A673 (cell line): ENCODE results near the gene ACMSD. TPM values are rescaled to one million over a fixed set of nuclear protein-coding genes. Genes with fewer than 3 reads are reported as not detected.

ENCODE experiments used
- BruUV-seq: library from RNA; stranded (reverse); fragments of 400-500 nt; replicated peaks from 2 replicates; lab custom pipeline; 2021; lab: Mats Ljungman, UMichigan
- CTCF ChIA-PET: fragments of 300-600 bp; sonication (Branson Sonifier 250); formaldehyde crosslinking; loops from one replicate; lab custom pipeline; 2022; ENCODE audit warnings: antibody characterized with exemption; lab: Charles Lee
- POLR2A ChIA-PET: fragments of 300-600 bp; sonication (Branson Sonifier 250); formaldehyde crosslinking; loops from one replicate; lab custom pipeline; 2022; ENCODE audit warnings: antibody characterized with exemption; ENCODE audit not compliant: low non-redundant PET; lab: Charles Lee
- DNase-seq: peaks from one replicate; pipeline ENCODE4 v3.0.0-alpha.2; 2015; ENCODE audit warnings: low spot score
- H3K27ac ChIP-seq: fragments of 200-600 bp; sonication (generic); 2 replicates; pipeline ENCODE4 v1.5.1; 2016; ENCODE audit warnings: mixed run types, low read depth, mild to moderate bottlenecking, mixed read lengths, antibody characterized with exemption, low read length; ENCODE audit not compliant: poor library complexity, severe bottlenecking
- H3K27me3 ChIP-seq: fragments of 200-600 bp; sonication (generic); replicated peaks from 2 replicates; pipeline ENCODE4 v1.6.1; 2017; ENCODE audit warnings: mixed run types, low read depth, mild to moderate bottlenecking, mixed read lengths, antibody characterized with exemption, low read length; ENCODE audit not compliant: insufficient read depth, poor library complexity
- H3K36me3 ChIP-seq: fragments of 200-600 bp; sonication (generic); 2 replicates; pipeline ENCODE4 v1.6.1; 2016; ENCODE audit warnings: mixed run types, mild to moderate bottlenecking, mixed read lengths, antibody characterized with exemption, low read length; ENCODE audit not compliant: insufficient read depth, poor library complexity, severe bottlenecking
- H3K4me1 ChIP-seq: fragments of 200-600 bp; sonication (generic); 2 replicates; pipeline ENCODE4 v1.6.1; 2017; ENCODE audit warnings: mixed run types, mild to moderate bottlenecking, mixed read lengths, antibody characterized with exemption, low read length; ENCODE audit not compliant: insufficient read depth, poor library complexity, severe bottlenecking
- H3K4me3 ChIP-seq: fragments of 200-600 bp; sonication (generic); 2 replicates; pipeline ENCODE4 v1.5.1; 2016; ENCODE audit warnings: low read depth, mixed run types, mild to moderate bottlenecking, mixed read lengths, low read length; ENCODE audit not compliant: poor library complexity, severe bottlenecking
- H3K9me3 ChIP-seq: fragments of 200-600 bp; sonication (generic); 2 replicates; pipeline ENCODE4 v1.6.1; 2016; ENCODE audit warnings: mixed run types, low read depth, mild to moderate bottlenecking, mixed read lengths, antibody characterized with exemption, low read length; ENCODE audit not compliant: poor library complexity, severe bottlenecking
- EZH2 ChIP-seq: fragments of 200-600 bp; sonication (generic); IDR thresholded peaks from 2 replicates; pipeline ENCODE4 v1.6.1; 2017; ENCODE audit warnings: borderline replicate concordance, low read depth, mild to moderate bottlenecking, mixed read lengths, antibody characterized with exemption, low read length; ENCODE audit not compliant: poor library complexity, severe bottlenecking
- intact Hi-C: fragments of 100-400 bp; cut with micrococcal nuclease; formaldehyde crosslinking; loops from one replicate; pipeline ENCODE4 v1.10.0; 2022; ENCODE audit not compliant: unreplicated experiment
- total RNA-seq: library from RNA; stranded (reverse); gene quantifications from 2 replicates; pipeline ENCODE4 v1.2.3, GENCODE V29; 2021
- TF ChIP-seq, protein P1 (sequence below): fragments of 300-800, 200-600 bp; sonication (generic); conservative IDR thresholded peaks from 2 replicates; pipeline ENCODE4 v1.5.1; 2017; ENCODE audit warnings: low read depth, mild to moderate bottlenecking, antibody characterized with exemption, low read length, moderate library complexity, mixed read lengths

ACMSD gene
- total RNA-seq, 1 experiment from 2014 or later = not detected

- TF ChIP-seq, protein P1, sequence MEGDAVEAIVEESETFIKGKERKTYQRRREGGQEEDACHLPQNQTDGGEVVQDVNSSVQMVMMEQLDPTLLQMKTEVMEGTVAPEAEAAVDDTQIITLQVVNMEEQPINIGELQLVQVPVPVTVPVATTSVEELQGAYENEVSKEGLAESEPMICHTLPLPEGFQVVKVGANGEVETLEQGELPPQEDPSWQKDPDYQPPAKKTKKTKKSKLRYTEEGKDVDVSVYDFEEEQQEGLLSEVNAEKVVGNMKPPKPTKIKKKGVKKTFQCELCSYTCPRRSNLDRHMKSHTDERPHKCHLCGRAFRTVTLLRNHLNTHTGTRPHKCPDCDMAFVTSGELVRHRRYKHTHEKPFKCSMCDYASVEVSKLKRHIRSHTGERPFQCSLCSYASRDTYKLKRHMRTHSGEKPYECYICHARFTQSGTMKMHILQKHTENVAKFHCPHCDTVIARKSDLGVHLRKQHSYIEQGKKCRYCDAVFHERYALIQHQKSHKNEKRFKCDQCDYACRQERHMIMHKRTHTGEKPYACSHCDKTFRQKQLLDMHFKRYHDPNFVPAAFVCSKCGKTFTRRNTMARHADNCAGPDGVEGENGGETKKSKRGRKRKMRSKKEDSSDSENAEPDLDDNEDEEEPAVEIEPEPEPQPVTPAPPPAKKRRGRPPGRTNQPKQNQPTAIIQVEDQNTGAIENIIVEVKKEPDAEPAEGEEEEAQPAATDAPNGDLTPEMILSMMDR = no peak
- no peak for TF ChIP-seq EZH2
- peak; percentile 3 for DNase-seq
- Histone ChIP-seq H3K27ac (peak overlapping the region; percentile 98), H3K4me1 (peaks cover 23% of the 10 kb centered on the region), H3K9me3 (peaks cover 4% of the 10 kb centered on the region), H3K4me3 (peak overlapping the region; percentile 99), H3K27me3 (no peaks in the 10 kb centered on the region), H3K36me3 (no peaks in the 10 kb centered on the region)
- BruUV-seq = no TSS peak
- ChIA-PET POLR2A (interaction anchor here (0.5 kb wide), 1 partner anchor 677 kb away, joined by 3 read pairs; no protein-coding TSS in a partner anchor), CTCF (no interaction called here)
- intact Hi-C loops = no loop called here
Measured at GRCh38 chr2:134917360-134917865, 79.0 kb downstream of the ACMSD start.

DNA sequence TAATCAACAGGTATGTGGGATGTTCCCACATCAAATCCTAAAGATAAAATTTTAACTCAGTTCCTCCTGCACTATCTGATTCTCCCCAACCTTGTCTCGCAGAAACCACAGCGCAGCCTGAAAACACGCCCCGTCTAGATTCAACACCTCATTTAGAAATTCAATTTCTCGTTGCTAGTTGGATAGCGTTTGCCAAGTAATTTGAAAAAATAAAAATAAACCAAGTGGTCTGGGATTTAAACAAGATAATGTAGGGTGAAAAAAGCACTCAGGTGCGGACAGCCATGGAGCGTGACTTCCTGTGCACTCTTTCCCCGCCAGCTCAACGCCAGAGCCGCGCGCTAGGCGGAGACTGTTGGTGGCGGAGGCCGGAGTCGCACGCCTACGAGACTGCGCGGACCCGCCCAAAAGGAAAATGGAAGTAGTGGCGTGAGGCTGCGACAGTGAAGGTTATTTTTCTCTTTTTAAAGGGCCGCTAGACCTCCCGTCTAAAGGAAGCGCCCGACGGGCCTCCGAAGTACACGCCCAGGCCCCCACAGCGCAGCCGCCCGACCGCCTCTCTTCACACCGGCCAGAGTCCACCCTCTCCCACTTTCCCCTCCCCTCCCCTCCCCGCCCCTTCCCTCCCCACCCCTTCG lies 79.6 kb downstream of the ACMSD start:
- Histone ChIP-seq H3K4me3 (peak overlapping the region; percentile 99), H3K36me3 (no peaks in the 10 kb centered on the region), H3K27ac (peak overlapping the region; percentile 98), H3K4me1 (peaks cover 23% of the 10 kb centered on the region), H3K27me3 (no peaks in the 10 kb centered on the region), H3K9me3 (peaks cover 4% of the 10 kb centered on the region)
- BruUV-seq = TSS peak; percentile 82
- TF ChIP-seq, protein P1 = peak; percentile 35
- no peak for TF ChIP-seq EZH2
- intact Hi-C loops = no loop called here
- POLR2A ChIA-PET = interaction anchor here (0.5 to 0.9 kb wide), 2 partner anchors 10 to 677 kb away, joined by 3 read pairs; no protein-coding TSS in a partner anchor
- CTCF ChIA-PET = no interaction called here
- no peak for DNase-seq

DNA sequence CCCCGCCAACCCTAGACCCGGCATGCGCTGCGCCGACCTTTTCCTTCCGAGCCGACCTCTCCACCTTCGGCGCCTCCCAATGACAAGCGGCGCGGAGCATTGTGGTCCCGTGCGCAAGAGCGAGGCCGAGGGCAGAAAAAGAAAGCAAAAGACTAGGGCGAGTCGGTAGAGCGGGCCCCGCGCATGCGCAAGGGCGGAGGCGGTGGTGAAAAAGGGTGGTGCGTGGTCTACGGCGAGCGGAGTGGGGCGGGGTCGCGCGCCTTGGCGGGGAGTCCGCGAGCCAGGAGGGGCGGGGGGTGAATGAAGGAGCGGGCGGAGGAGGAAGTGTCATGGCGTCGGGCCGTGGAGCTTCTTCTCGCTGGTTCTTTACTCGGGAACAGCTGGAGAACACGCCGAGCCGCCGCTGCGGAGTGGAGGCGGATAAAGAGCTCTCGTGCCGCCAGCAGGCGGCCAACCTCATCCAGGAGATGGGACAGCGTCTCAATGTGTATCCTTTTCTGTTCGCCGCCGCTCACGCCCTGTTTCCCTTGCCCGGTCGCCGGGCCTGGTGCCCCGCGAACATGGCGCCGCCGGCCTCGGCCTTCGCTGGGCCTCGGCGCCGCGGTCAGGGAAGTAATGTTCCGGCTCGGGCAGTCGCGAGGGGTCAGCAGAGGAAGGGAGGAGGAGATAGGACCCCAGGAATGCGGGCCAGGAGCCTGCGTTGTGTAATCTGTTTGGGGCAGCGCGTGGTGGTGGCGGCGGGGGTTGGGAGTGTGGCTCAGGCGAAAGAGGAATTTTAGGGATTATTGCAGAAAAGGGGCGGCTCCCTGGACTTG lies 80.3 kb downstream of the ACMSD start, which contains the start of gene CCNT2:
TSS of gene CCNT2 (plus strand) at position 297 of the 815 bp plus-strand sequence. CDS start at position 330, 33 bp downstream.
- intact Hi-C loops = no loop called here
- TF ChIP-seq, protein P1 = no peak

More for the DNA sequence above, 80.3 kb downstream of the ACMSD start, which contains the start of gene CCNT2:
- H3K36me3 ChIP-seq = no peaks in the 10 kb centered on the region
- peaks cover 23% of the 10 kb centered on the region for H3K4me1 ChIP-seq
- H3K9me3 ChIP-seq = no peaks in the 10 kb centered on the region
- H3K27ac ChIP-seq = peak within 1 kb of the TSS; percentile 98
- ChIA-PET POLR2A (interaction anchor here (0.9 kb wide), 1 partner anchor 9 kb away, joined by 3 read pairs; no protein-coding TSS in a partner anchor), CTCF (no interaction called here)
- peak within 1 kb of the TSS; percentile 99 for H3K4me3 ChIP-seq
- no peaks in the 10 kb centered on the region for H3K27me3 ChIP-seq
- TSS peak; percentile 56 for BruUV-seq
- DNase-seq = peak; percentile 100
